Measurements from ENCODE around the gene POLDIP2.

POLDIP2 gene

DNA sequence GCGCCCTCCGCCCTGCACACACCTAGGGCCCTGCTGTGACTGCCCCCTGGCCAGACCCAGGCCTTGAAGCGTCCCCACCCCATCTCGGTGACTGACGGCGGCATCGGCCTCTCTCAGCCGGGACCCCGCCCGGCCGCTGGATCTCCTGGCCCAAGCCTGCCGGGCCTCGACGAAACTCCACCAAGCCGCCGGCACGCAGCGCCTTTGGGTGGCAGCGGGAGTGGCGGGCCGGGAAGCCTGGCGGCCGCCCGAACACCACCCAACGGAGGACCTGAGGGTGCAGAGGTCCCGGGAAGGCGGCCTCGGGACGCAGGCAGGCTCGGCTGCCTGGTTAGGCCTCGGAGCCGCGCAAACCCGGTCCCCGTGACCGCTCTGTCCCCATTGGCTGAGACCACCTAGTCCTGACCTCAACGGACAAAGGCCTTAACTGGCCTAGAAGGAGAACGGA, 50.3 kb downstream of the POLDIP2 start:
- no peak for DNase-seq

DNA sequence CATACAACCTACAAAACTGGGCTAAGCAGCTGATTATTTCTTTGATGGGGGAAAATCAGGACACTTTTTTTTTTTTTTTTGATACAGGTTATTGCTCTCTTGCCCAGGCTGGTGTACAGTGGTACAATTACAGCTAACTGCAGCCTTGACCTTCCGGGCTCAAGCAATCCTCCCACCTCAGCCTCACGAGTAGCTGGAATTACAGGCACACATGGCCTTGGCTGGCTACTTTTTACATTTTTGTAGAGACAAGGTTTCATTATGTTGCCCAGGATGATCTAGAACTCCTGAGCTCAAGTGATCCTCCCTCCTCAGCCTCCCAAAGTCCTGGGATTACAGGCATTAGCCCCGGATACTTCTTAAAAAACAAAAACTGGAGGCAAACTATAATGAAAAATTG, 58.9 kb downstream of the POLDIP2 start:
- DNase-seq = no peak
